Measurements from ENCODE around the gene CPSF3. TPM values are rescaled to one million over a fixed set of nuclear protein-coding genes. Genes with fewer than 3 reads are reported as not detected.

The CPSF3 gene
- total and polyA plus RNA-seq, 2 donors (not counting 1 experiment from before 2014, with no cell fraction given): 13.0 to 28.4 TPM

- POLR2A ChIA-PET: no interaction called here
- Histone ChIP-seq H3K4me3 (ENCODE audit: control extremely low read depth in 1 of 5, extremely low read depth in 1 of 5, insufficient read depth in 1 of 5, low read depth in 2 of 5, low read length in 4 of 5) (no peak overlapping the region), H3K27ac (ENCODE audit: low read length in 2 of 2) (no peak overlapping the region), H3K9me3 (ENCODE audit: control extremely low read depth in 1 of 3, control insufficient read depth in 2 of 3, insufficient read depth in 1 of 3, low read length in 2 of 3) (no peaks in the 10 kb centered on the region), H3K27me3 (replicated peaks in 1 of 4; ENCODE audit: control extremely low read depth in 1 of 4, control insufficient read depth in 3 of 4, insufficient read depth in 4 of 4, low read length in 3 of 4) (no peaks in the 10 kb centered on the region), H4K20me1 (ENCODE audit: control insufficient read depth, insufficient read depth, low read length, poor library complexity, severe bottlenecking) (no peaks in the 10 kb centered on the region), H2AFZ (ENCODE audit: insufficient read depth, low read depth, low read length, poor library complexity, severe bottlenecking) (no peak overlapping the region), H3K4me2 (replicated peaks; ENCODE audit: low read depth, low read length, poor library complexity, severe bottlenecking) (no peak overlapping the region), H3K4me1 (ENCODE audit: control insufficient read depth in 2 of 2, insufficient read depth in 2 of 2, low read length in 2 of 2) (no peaks in the 10 kb centered on the region), H3K36me3 (replicated peaks in 1 of 2; ENCODE audit: control extremely low read depth in 1 of 2, control insufficient read depth in 1 of 2, extremely low read depth in 1 of 2, insufficient read depth in 2 of 2, low read length in 1 of 2) (peaks cover 15 to 40% of the 10 kb centered on the region in 2 experiments), H3K79me2 (ENCODE audit: control insufficient read depth, insufficient read depth, low read length) (no peaks in the 10 kb centered on the region), H3K9ac (ENCODE audit: low read length) (no peak overlapping the region)
- DNase-seq (no peak), ATAC-seq (ENCODE audit: low read depth) (no peak)
- no CpG with 5 or more reads among the region's 2 CpGs for WGBS (ENCODE audit: insufficient coverage)
- TF ChIP-seq EZH2 (IDR thresholded peaks at IDR 0.05; ENCODE audit: borderline replicate concordance, insufficient read depth, low read depth, low read length, poor library complexity, severe bottlenecking): no peak
- no peak for TF ChIP-seq CTCF (IDR thresholded peaks at IDR 0.05)
- intact Hi-C loops (cut with micrococcal nuclease): no loop called here
- no peak overlapping the region for H3K4me3 Mint-ChIP-seq
- CTCF ChIA-PET: no interaction called here
- H3K9me3 Mint-ChIP-seq (ENCODE audit: insufficient read depth): no peaks in the 10 kb centered on the region
- H3K27me3 Mint-ChIP-seq: no peaks in the 10 kb centered on the region
- no peaks in the 10 kb centered on the region for H3K4me1 Mint-ChIP-seq
- no peak overlapping the region for H3K27ac Mint-ChIP-seq
Measured at GRCh38 chr2:9430316-9431293, 7.2 kb downstream of the CPSF3 start.

GRCh38 chr2:9434489-9434888, 11.0 kb downstream of the CPSF3 start:
- 100% methylated on average over 2 of the region's 2 CpGs for WGBS (ENCODE audit: insufficient coverage)
- ChIA-PET CTCF (no interaction called here), POLR2A (no interaction called here)
- Mint-ChIP-seq H3K9me3 (ENCODE audit: insufficient read depth) (no peaks in the 10 kb centered on the region), H3K4me1 (no peaks in the 10 kb centered on the region), H3K27me3 (no peaks in the 10 kb centered on the region), H3K27ac (no peak overlapping the region), H3K4me3 (no peak overlapping the region)
- Histone ChIP-seq H3K9me3 (ENCODE audit: control extremely low read depth in 1 of 3, control insufficient read depth in 2 of 3, insufficient read depth in 1 of 3, low read length in 2 of 3) (no peaks in the 10 kb centered on the region), H3K4me2 (replicated peaks; ENCODE audit: low read depth, low read length, poor library complexity, severe bottlenecking) (no peak overlapping the region), H3K4me1 (ENCODE audit: control insufficient read depth in 2 of 2, insufficient read depth in 2 of 2, low read length in 2 of 2) (no peaks in the 10 kb centered on the region), H3K36me3 (replicated peaks in 1 of 2; ENCODE audit: control extremely low read depth in 1 of 2, control insufficient read depth in 1 of 2, extremely low read depth in 1 of 2, insufficient read depth in 2 of 2, low read length in 1 of 2) (peaks cover 22 to 50% of the 10 kb centered on the region in 2 experiments), H3K4me3 (ENCODE audit: control extremely low read depth in 1 of 5, extremely low read depth in 1 of 5, insufficient read depth in 1 of 5, low read depth in 2 of 5, low read length in 4 of 5) (no peak overlapping the region), H3K9ac (ENCODE audit: low read length) (no peak overlapping the region), H3K27ac (ENCODE audit: low read length in 2 of 2) (no peak overlapping the region), H4K20me1 (ENCODE audit: control insufficient read depth, insufficient read depth, low read length, poor library complexity, severe bottlenecking) (no peaks in the 10 kb centered on the region), H3K79me2 (ENCODE audit: control insufficient read depth, insufficient read depth, low read length) (no peaks in the 10 kb centered on the region), H2AFZ (ENCODE audit: insufficient read depth, low read depth, low read length, poor library complexity, severe bottlenecking) (no peak overlapping the region), H3K27me3 (replicated peaks in 1 of 4; ENCODE audit: control extremely low read depth in 1 of 4, control insufficient read depth in 3 of 4, insufficient read depth in 4 of 4, low read length in 3 of 4) (no peaks in the 10 kb centered on the region)
- no peak for TF ChIP-seq CTCF (IDR thresholded peaks at IDR 0.05)
- no peak for TF ChIP-seq EZH2 (IDR thresholded peaks at IDR 0.05; ENCODE audit: borderline replicate concordance, insufficient read depth, low read depth, low read length, poor library complexity, severe bottlenecking)
- intact Hi-C loops (cut with micrococcal nuclease): no loop called here
- ATAC-seq (ENCODE audit: low read depth) (no peak), DNase-seq (no peak)

Measured in B cell (primary cell).